ENCODE results near the gene NDUFB11.

DNA sequence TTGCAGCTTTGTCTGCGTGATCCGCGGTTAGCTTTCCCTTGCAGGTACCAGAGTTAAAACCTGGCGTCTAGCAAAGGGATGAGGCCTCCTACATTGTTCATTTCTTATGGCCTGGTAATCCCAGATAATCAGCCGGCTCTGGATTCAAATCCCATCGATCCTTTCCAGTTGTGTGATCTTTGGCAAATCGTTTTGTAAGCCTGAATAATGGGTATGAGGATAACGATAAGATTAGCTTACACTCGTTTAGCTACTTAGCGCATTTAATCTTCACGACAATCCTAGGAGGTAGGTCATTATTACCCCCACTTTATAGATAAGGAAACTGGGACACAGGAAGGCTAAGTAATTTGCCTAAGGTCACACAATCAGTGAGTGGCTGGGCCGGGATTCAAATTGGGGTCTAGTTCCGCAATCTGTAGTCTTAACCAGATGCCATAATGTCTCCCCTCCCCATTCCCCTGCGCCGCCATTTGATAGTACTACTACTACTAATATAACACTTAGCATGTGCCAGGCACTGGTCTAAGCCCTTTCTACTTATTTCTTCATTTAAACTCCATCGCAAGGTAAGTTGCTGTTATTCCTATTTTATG, 47.4 kb upstream of the NDUFB11 start:
- TF ChIP-seq CTCF (conservative IDR thresholded peaks at IDR 0.05 in 1 of 2, IDR thresholded peaks at IDR 0.05 in 1 of 2; ENCODE audit: extremely low read depth in 1 of 2, insufficient read depth in 1 of 2, low read depth in 1 of 2, low read length in 2 of 2): no peak
- no peak for TF ChIP-seq EZH2 (IDR thresholded peaks at IDR 0.05; ENCODE audit: borderline replicate concordance, low read length)

Data from mammary epithelial cell (primary cell).